Measurements from ENCODE around the gene TCERG1L. TPM values are rescaled to one million over a fixed set of nuclear protein-coding genes. Genes with fewer than 3 reads are reported as not detected.

TCERG1L gene
- total RNA-seq, 1 experiment from 2014 or later, result 1.5 TPM

- TF ChIP-seq ARID4B (CRISPR knock-in tag; IDR thresholded peaks at IDR 0.05; ENCODE audit: borderline replicate concordance), result no peak
- TF ChIP-seq, protein P1, sequence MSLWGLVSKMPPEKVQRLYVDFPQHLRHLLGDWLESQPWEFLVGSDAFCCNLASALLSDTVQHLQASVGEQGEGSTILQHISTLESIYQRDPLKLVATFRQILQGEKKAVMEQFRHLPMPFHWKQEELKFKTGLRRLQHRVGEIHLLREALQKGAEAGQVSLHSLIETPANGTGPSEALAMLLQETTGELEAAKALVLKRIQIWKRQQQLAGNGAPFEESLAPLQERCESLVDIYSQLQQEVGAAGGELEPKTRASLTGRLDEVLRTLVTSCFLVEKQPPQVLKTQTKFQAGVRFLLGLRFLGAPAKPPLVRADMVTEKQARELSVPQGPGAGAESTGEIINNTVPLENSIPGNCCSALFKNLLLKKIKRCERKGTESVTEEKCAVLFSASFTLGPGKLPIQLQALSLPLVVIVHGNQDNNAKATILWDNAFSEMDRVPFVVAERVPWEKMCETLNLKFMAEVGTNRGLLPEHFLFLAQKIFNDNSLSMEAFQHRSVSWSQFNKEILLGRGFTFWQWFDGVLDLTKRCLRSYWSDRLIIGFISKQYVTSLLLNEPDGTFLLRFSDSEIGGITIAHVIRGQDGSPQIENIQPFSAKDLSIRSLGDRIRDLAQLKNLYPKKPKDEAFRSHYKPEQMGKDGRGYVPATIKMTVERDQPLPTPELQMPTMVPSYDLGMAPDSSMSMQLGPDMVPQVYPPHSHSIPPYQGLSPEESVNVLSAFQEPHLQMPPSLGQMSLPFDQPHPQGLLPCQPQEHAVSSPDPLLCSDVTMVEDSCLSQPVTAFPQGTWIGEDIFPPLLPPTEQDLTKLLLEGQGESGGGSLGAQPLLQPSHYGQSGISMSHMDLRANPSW (CRISPR knock-in tag; conservative IDR thresholded peaks at IDR 0.05; ENCODE audit: low read depth), result no peak
Measured at GRCh38 chr10:131075218-131075770, 236.2 kb downstream of the TCERG1L start (continued).

- H3K36me3 Mint-ChIP-seq, result peaks cover 39% of the 10 kb centered on the region
- H3K4me3 Mint-ChIP-seq, result no peak overlapping the region
- no peak overlapping the region for H3K27ac Mint-ChIP-seq
- H3K4me1 Mint-ChIP-seq, result no peaks in the 10 kb centered on the region
- ChIA-PET CTCF (interaction anchor here (1.3 kb wide), 1 partner anchor 26 kb away, joined by 3 read pairs; no protein-coding TSS in a partner anchor), POLR2A (no interaction called here)
- H3K27me3 Mint-ChIP-seq (ENCODE audit: low read depth), result peaks cover 3% of the 10 kb centered on the region; the same call in 1 of the 2 replicates
- TF ChIP-seq, protein P2, sequence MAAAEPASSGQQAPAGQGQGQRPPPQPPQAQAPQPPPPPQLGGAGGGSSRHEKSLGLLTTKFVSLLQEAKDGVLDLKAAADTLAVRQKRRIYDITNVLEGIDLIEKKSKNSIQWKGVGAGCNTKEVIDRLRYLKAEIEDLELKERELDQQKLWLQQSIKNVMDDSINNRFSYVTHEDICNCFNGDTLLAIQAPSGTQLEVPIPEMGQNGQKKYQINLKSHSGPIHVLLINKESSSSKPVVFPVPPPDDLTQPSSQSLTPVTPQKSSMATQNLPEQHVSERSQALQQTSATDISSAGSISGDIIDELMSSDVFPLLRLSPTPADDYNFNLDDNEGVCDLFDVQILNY (CRISPR knock-in tag; IDR thresholded peaks at IDR 0.05), result no peak
- no peak for TF ChIP-seq ZNF396 (CRISPR knock-in tag; IDR thresholded peaks at IDR 0.05; ENCODE audit: borderline replicate concordance)
- TF ChIP-seq, protein P3, sequence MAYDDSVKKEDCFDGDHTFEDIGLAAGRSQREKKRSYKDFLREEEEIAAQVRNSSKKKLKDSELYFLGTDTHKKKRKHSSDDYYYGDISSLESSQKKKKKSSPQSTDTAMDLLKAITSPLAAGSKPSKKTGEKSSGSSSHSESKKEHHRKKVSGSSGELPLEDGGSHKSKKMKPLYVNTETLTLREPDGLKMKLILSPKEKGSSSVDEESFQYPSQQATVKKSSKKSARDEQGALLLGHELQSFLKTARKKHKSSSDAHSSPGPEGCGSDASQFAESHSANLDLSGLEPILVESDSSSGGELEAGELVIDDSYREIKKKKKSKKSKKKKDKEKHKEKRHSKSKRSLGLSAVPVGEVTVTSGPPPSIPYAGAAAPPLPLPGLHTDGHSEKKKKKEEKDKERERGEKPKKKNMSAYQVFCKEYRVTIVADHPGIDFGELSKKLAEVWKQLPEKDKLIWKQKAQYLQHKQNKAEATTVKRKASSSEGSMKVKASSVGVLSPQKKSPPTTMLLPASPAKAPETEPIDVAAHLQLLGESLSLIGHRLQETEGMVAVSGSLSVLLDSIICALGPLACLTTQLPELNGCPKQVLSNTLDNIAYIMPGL (CRISPR knock-in tag; IDR thresholded peaks at IDR 0.05), result no peak
- TF ChIP-seq, protein P4, sequence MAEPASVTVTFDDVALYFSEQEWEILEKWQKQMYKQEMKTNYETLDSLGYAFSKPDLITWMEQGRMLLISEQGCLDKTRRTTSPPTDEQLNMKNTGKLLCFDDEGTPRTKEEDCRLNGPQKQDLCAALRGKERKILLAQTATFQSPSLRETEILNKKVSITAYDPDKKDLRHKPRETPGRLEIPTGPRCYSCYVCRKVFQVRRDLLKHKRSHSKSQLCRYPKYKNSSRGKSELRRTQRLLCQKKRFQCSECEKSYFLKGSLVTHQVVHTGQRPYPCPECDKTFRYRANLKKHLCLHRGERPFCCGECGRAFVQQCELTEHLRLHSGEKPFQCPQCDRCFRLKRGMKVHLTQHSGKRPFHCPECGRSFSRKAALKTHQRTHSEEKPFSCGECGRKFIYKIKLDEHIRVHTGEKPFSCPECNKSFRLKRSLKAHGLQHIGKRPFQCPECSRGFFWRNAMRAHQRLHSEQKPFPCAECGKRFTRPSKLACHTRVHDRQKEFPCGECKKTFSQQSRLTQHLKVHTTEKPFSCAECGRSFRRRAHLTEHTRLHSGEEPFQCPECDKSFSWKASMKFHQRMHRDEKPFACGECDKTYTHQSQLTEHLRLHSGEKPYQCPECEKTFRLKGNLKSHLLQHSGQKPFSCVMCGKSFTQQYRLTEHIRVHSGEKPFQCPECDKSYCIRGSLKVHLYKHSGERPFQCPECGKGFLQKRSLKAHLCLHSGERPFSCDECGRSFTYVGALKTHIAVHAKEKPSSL (CRISPR knock-in tag; conservative IDR thresholded peaks at IDR 0.05), result no peak
- no peak for TF ChIP-seq MYBL2 (CRISPR knock-in tag; IDR thresholded peaks at IDR 0.05)
- no peak for TF ChIP-seq E2F4 (CRISPR knock-in tag; IDR thresholded peaks at IDR 0.05; ENCODE audit: borderline replicate concordance, low read depth)
- no peak for TF ChIP-seq ATF3 (CRISPR knock-in tag; conservative IDR thresholded peaks at IDR 0.05)
- TF ChIP-seq, protein P5, sequence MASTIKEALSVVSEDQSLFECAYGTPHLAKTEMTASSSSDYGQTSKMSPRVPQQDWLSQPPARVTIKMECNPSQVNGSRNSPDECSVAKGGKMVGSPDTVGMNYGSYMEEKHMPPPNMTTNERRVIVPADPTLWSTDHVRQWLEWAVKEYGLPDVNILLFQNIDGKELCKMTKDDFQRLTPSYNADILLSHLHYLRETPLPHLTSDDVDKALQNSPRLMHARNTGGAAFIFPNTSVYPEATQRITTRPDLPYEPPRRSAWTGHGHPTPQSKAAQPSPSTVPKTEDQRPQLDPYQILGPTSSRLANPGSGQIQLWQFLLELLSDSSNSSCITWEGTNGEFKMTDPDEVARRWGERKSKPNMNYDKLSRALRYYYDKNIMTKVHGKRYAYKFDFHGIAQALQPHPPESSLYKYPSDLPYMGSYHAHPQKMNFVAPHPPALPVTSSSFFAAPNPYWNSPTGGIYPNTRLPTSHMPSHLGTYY (CRISPR knock-in tag; IDR thresholded peaks at IDR 0.05), result no peak
- TF ChIP-seq, protein P6, sequence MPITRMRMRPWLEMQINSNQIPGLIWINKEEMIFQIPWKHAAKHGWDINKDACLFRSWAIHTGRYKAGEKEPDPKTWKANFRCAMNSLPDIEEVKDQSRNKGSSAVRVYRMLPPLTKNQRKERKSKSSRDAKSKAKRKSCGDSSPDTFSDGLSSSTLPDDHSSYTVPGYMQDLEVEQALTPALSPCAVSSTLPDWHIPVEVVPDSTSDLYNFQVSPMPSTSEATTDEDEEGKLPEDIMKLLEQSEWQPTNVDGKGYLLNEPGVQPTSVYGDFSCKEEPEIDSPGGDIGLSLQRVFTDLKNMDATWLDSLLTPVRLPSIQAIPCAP (CRISPR knock-in tag; IDR thresholded peaks at IDR 0.05), result no peak
- no peak for TF ChIP-seq NFYB (CRISPR knock-in tag; conservative IDR thresholded peaks at IDR 0.05; ENCODE audit: low read depth)
- no peak for TF ChIP-seq NR1H2 (CRISPR knock-in tag; IDR thresholded peaks at IDR 0.05)
- no peak for TF ChIP-seq NFATC4 (CRISPR knock-in tag; IDR thresholded peaks at IDR 0.05)
- H3K9me3 Mint-ChIP-seq, result peaks cover 21% of the 10 kb centered on the region
- no peak for ATAC-seq
- no peak for DNase-seq (ENCODE audit: low spot score)
Measured at GRCh38 chr10:131074682-131075081, 236.8 kb downstream of the TCERG1L start.

Data from WTC11 (cell line).